Fibroblast of skin of left biceps (primary cell): ENCODE measurements around the gene PRKRIP1.
A peak's percentile ranks its signal among the peaks of the same experiment; 100 is the strongest.
"Not testable (repeated sequence)": the region's sequence is repeated elsewhere in the genome, so short reads cannot be mapped to it uniquely, and the experiment has no call there.

Experiments
- DNase-seq, 2 experiments: peaks; one replicate each; pipeline ENCODE4 v3.0.0-alpha.2; 2013; ENCODE audit warnings: low read depth in 2 of 2

Gene PRKRIP1

GRCh38 chr7:102457352-102457924 is 61.3 kb downstream of the PRKRIP1 start:
- DNase-seq: no peak

GRCh38 chr7:102459221-102459844 is 63.2 kb downstream of the PRKRIP1 start:
- no peak for DNase-seq

DNA sequence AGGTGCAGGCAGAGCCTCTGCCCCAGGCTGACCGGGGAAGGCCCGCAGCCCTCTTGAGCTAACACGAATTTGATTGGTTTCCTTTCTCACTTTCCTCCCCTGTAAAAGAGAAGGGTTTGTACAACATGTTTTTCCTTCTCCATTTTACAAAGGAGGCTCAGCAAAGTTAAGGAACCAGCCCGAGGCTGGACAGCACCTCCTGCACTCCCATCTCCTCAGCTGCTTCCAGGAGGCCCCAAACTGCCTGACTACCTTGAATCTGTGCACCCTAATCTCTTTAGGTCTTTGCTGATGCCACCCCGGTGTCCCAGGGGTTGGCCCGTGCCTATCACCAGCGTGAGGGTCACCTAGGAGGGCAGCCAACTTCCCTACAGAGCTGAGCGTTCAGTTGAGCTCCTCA is 64.3 kb downstream of the PRKRIP1 start:
- no peak for DNase-seq

DNA sequence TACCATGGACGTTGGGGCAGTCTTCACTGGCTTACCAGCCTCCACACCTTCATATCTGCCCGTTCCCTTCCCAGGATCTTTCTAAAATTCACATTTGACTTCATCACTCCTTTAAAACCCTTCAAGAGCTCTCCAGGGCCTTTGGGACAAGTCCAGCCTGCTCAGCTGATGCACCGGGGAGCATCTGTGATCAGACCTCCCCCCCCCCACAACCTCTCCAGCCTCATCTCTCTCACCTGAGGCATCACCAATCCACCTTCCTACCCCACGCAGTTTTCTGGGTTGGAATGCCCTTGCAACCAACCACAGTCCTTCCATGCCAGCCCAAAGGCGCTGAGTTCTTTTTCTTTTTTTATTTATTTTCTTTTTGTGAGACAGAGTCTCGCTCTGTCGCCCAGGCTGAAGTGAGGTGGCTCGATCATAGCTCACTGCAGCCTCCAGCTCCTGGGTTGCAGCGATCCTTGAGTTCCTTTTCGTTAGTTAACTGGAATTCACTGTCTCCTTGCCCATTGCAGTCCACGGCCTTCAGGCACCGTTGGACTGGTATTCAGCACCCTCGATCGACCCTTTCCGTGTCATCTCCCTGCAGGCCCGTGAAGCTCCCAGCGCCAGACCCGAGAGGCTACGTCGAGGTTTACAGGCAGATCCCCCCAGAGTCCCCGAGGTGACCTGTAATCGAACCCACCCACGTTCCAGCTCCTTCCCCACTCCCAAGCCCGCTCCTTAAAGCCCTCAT is 67.8 kb downstream of the PRKRIP1 start:
- no peak for DNase-seq

GRCh38 chr7:102464577-102465280 is 68.6 kb downstream of the PRKRIP1 start, which contains the start of the genes ALKBH4 and LRWD1:
ALKBH4 (minus strand) TSS chr7:102464863; CDS start chr7:102464836, 27 bp downstream.
LRWD1 (plus strand) TSS chr7:102464984; CDS start chr7:102465081, 97 bp downstream.
- peak; percentile 67 to 70 for DNase-seq

DNA sequence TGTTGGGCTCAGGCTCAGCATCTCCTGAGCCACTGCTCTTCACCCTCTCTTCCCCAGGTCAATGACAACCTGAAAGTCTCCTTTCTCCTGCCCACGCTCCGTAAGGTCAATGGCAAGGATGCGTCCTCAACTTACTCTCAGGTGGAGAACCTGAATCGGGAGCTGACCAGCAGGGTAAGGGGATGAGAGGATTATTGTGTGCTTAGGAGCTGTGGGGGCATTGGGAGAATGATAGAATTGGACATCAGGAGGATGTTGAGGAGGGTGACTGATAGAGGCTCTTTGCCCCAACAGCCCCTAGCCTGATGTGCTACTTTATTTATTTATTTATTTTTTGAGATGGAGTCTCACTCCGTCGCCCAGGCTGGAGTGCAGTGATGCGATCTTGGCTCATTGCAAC is 69.9 kb downstream of the PRKRIP1 start:
- DNase-seq: no peak

- no peak for DNase-seq
Observed at GRCh38 chr7:102467581-102468477, 71.7 kb downstream of the PRKRIP1 start.

DNA sequence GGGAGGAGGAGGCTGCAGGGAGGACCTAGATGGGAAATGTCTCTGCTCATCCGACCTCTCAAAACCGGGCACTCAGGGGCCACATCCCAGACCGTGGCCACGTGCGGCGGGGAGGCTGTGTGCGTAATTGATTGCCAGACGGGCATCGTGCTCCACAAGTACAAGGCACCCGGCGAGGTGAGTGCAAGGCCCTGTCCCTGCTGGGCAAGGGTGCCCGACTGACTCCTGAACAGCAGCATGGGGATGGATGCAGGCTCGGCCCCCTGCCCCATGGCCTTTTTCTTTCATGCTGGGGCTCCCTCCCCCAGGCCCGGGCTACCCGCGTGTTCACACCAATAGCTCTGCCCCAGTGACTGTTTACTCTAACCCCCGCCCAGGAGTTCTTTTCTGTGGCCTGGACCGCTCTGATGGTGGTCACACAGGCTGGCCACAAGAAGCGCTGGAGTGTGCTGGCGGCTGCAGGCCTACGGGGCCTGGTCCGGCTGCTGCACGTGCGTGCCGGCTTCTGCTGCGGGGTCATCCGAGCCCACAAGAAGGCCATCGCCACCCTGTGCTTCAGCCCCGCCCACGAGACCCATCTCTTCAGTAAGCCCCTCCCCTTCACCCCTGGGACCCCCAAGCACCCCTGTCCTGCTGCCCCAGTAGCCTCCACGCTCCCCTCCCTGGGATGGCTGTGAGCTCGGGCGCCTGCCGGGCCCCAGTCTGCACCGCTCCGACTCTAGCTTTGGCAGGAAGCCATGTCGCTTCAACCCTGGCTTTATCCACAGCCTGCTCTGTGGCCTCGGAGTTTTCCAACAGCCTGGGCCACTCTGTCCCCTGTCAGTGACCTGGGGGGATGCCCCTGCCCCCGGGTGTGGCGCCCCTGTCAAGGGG is 72.6 kb downstream of the PRKRIP1 start:
- DNase-seq: no peak

DNA sequence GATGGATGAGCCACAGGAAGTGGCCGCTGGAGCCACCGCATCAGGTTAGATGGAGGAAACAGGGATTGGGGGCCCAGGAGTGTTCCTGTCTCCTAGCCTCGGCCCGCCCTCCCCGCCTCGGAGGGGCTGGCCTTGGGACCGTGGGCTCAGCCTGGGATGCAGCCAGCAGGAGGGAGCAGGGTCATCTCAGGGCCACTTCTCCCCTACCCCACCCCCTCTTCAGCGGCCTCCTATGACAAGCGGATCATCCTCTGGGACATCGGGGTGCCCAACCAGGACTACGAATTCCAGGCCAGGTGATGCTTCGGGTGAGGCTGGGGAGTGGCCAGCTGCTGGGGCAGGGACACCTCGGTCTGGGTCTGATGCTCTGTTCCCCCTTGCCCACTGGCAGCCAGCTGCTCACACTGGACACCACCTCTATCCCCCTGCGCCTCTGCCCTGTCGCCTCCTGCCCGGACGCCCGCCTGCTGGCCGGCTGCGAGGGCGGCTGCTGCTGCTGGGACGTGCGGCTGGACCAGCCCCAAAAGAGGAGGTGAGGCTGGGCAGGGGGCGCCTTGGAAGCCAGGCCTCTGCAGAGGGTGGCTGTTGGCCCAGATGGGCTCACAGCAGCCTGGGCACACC is 73.3 kb downstream of the PRKRIP1 start:
- DNase-seq: no peak

DNA sequence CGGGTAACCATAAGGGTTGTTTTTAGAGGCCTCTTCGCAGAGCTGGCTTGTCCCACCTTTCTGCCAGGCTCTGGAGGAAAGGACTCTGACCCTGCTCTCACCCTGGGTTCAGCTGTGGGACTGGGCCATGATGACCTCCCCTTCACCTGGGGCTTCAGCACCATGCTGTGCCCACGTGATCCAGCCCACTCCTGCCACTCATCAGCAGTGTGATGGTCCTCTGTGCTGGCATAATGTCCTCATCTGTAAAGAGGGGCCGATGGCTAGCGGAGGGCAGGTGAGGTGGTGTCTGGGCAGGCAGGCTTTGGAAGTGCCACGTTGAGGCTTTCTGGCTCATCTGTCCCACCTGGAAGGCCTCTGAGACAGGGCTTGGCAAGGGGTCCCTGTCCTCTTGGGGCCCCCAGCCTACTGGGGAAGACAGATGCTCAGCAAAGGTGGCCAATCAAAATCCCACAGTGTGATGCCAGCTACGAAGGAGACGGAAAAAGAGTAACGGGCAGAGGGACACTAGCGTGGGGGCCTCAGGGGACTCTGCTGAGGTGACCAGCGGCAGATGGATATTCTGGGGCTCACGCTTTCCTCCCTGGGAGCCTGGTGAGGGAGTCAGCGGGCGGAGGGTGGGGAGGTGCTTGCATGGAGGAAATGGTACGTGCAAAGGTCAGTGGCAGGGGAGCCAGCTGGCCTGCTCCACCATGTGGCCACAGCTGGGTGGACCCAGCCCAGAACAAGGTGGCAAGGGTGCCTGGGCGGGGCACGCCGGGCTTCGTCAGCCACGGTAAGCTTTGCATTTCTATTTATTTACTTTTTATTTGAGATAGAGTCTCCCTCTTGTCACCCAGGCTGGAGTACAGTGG is 74.0 kb downstream of the PRKRIP1 start:
- no peak for DNase-seq

GRCh38 chr7:102471791-102472125 is 75.6 kb downstream of the PRKRIP1 start:
- DNase-seq: no peak

- DNase-seq: no peak
Observed at GRCh38 chr7:102472126-102473041, 76.2 kb downstream of the PRKRIP1 start.

- DNase-seq: no peak
Observed at GRCh38 chr7:102473271-102473991, 77.3 kb downstream of the PRKRIP1 start.

DNA sequence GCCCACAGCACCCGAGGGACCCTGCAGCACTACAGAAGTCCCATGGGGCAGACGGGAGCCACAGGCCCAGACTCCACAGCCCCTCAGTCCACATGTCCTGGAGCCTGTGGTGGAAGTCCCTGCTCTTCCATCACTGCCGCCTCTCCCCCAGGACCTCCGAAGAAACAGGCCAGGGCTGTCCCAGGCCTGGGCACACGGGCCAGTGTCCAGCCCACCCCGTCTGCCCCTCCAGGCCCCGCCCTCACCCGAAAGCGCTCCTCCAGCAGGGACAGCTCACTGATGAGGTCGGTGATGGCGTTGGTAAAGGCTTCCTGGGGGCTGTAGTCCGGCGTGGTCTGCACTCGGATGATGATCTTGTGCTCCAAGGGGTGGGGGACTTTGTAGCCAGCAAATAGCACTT is 78.0 kb downstream of the PRKRIP1 start:
- DNase-seq: not testable (repeated sequence)

DNA sequence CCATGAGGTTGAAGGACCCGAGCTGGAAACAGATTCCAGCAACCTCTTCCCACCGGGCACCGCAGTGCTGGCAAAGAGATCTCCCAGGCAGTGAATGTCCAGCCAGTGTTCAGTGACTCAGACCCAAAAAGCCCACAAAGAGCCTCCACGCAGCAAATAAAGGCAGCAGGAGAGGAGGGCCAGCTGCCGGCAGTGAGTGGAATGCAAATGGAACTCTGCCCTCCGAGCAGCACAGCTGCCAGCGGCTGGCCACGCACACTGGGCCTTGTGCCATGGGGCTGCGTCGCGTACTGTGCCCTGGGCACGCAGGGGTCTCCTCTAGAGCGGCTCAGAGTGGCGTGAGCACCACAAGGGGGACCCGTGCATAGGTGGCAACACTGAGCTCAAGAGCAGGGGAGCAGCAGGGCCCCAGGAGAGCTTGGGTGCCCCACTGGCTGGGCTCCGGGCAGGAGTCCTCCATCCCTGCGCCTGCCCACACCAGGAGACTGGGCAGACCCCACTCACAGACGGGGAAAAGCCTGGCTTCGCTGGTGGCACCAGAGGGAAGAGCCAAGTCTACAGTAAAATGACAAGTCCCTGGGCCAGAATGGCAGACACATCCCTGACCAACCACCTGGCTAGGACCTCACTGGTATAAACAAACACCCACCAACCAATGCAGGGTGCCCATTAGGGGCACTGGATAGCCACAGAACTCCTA is 78.7 kb downstream of the PRKRIP1 start:
- not testable (repeated sequence) for DNase-seq
